Neutrophil (primary cell): ENCODE results near the gene WNK3.
A peak's percentile ranks its signal among the peaks of the same experiment; 100 is the strongest.
"Not testable (repeated sequence)": the region's sequence is repeated elsewhere in the genome, so short reads cannot be mapped to it uniquely, and the experiment has no call there.

Experiments used
- H3K27ac ChIP-seq: fragments of 200-600 bp; sonication (generic); 2 replicates; pipeline ENCODE4 v1.5.1; 2016; ENCODE audit warnings: mild to moderate bottlenecking, moderate library complexity
- H3K27me3 ChIP-seq: fragments of 200-600 bp; sonication (generic); 2 replicates; pipeline ENCODE4 v1.6.0; 2016; ENCODE audit warnings: mild to moderate bottlenecking
- H3K36me3 ChIP-seq: fragments of 200-600 bp; sonication (generic); 2 replicates; pipeline ENCODE4 v1.5.1; 2017
- H3K4me1 ChIP-seq, 2 experiments: fragments of 200-600 bp in 1 of 2; sonication (generic) in 1 of 2; 1 replicate in 1 of 2; 2 replicates in 1 of 2; pipeline versions ENCODE4 v1.5.1 to v1.6.1; 2013 to 2016; ENCODE audit warnings: low read depth in 1 of 2, low read length in 1 of 2, mild to moderate bottlenecking in 1 of 2, moderate library complexity in 1 of 2; ENCODE audit not compliant: control insufficient read depth in 1 of 2, insufficient read depth in 1 of 2
- H3K4me3 ChIP-seq, 2 experiments: fragments of 200-600 bp in 1 of 2; sonication (generic) in 1 of 2; 1 replicate in 1 of 2; 2 replicates in 1 of 2; pipeline ENCODE4 v1.5.1; 2013 to 2016; ENCODE audit warnings: low read depth in 1 of 2, low read length in 1 of 2, mild to moderate bottlenecking in 1 of 2, moderate library complexity in 1 of 2
- H3K9me3 ChIP-seq: fragments of 200-600 bp; sonication (generic); 2 replicates; pipeline ENCODE4 v1.5.1; 2016
- TF ChIP-seq, protein P1 (sequence below): fragments of 200-600 bp; sonication (generic); IDR thresholded peaks from 2 replicates; pipeline ENCODE4 v1.5.1; 2016; ENCODE audit warnings: antibody characterized with exemption

WNK3 gene

GRCh38 chrX:54357414-54358377, at the start of gene WNK3:
WNK3 (minus strand) TSS chrX:54358046.
- Histone ChIP-seq H3K27me3 (peaks cover 69% of the 10 kb centered on the region), H3K4me1 (peaks cover 0 to 7% of the 10 kb centered on the region in 2 experiments), H3K27ac (no peak within 1 kb of the TSS), H3K36me3 (no peaks in the 10 kb centered on the region), H3K4me3 (peak within 1 kb of the TSS in 1 of 2 experiments; percentile 12), H3K9me3 (no peaks in the 10 kb centered on the region)
- TF ChIP-seq, protein P1, sequence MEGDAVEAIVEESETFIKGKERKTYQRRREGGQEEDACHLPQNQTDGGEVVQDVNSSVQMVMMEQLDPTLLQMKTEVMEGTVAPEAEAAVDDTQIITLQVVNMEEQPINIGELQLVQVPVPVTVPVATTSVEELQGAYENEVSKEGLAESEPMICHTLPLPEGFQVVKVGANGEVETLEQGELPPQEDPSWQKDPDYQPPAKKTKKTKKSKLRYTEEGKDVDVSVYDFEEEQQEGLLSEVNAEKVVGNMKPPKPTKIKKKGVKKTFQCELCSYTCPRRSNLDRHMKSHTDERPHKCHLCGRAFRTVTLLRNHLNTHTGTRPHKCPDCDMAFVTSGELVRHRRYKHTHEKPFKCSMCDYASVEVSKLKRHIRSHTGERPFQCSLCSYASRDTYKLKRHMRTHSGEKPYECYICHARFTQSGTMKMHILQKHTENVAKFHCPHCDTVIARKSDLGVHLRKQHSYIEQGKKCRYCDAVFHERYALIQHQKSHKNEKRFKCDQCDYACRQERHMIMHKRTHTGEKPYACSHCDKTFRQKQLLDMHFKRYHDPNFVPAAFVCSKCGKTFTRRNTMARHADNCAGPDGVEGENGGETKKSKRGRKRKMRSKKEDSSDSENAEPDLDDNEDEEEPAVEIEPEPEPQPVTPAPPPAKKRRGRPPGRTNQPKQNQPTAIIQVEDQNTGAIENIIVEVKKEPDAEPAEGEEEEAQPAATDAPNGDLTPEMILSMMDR = no peak

- no peaks in the 10 kb centered on the region for H3K36me3 ChIP-seq
- no peak overlapping the region for H3K4me3 ChIP-seq
- no peak overlapping the region for H3K27ac ChIP-seq
- peaks cover 5 to 7% of the 10 kb centered on the region in 2 experiments for H3K4me1 ChIP-seq
- no peaks in the 10 kb centered on the region for H3K9me3 ChIP-seq
- TF ChIP-seq, protein P1 = no peak
- peaks cover 15% of the 10 kb centered on the region for H3K27me3 ChIP-seq
Measured at GRCh38 chrX:54407266-54407665, 49.4 kb upstream of the WNK3 start.

DNA sequence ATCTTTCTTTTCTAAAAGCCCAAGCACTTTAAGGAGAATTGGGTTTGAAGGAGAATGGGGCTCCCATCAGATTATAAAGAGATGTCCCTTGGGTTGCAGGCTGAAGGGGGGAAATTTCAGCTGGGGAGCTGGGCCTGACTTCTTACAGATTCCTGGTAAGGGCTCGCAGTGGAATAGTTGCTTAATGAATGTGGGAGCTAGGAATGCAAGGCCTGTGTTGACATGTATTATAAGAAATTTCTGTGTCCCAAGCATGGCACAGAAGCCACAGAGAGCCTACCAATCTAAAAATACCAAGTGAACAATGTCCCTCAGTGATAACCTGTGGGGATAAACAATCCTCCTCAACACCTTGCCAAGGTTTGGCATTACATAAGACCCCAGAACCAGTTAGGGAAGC, 39.3 kb upstream of the WNK3 start:
- Histone ChIP-seq H3K27me3 (no peaks in the 10 kb centered on the region), H3K4me1 (no peaks in the 10 kb centered on the region), H3K9me3 (no peaks in the 10 kb centered on the region), H3K4me3 (no peak overlapping the region), H3K36me3 (no peaks in the 10 kb centered on the region), H3K27ac (no peak overlapping the region)
- TF ChIP-seq, protein P1 = no peak

- Histone ChIP-seq H3K27me3 (no peaks in the 10 kb centered on the region), H3K27ac (no peak overlapping the region), H3K4me3 (no peak overlapping the region), H3K4me1 (no peaks in the 10 kb centered on the region), H3K36me3 (no peaks in the 10 kb centered on the region), H3K9me3 (no peaks in the 10 kb centered on the region)
- TF ChIP-seq, protein P1 = no peak
Measured at GRCh38 chrX:54386314-54386713, 28.5 kb upstream of the WNK3 start.

GRCh38 chrX:54384661-54385060, 26.8 kb upstream of the WNK3 start:
- not testable (repeated sequence) for H3K27ac ChIP-seq, H3K27me3 ChIP-seq, H3K9me3 ChIP-seq, H3K36me3 ChIP-seq, H3K4me3 ChIP-seq, H3K4me1 ChIP-seq

- no peak overlapping the region for H3K27ac ChIP-seq
- peaks cover 69% of the 10 kb centered on the region for H3K27me3 ChIP-seq
- no peaks in the 10 kb centered on the region for H3K36me3 ChIP-seq
- H3K9me3 ChIP-seq = no peaks in the 10 kb centered on the region
- H3K4me3 ChIP-seq = no peak overlapping the region
- H3K4me1 ChIP-seq = peaks cover 0 to 7% of the 10 kb centered on the region in 2 experiments
- TF ChIP-seq, protein P1 = no peak
Measured at GRCh38 chrX:54359408-54359807, 1.6 kb upstream of the WNK3 start.
